TTC549 (cell line): ENCODE measurements around the gene MRPS35.

Experiments used
- FAIRE-seq: peaks from 2 replicates; lab custom pipeline; 2012; peaks lifted over from hg19 to GRCh38; lab: Jason Lieb, UNC

The MRPS35 gene

DNA sequence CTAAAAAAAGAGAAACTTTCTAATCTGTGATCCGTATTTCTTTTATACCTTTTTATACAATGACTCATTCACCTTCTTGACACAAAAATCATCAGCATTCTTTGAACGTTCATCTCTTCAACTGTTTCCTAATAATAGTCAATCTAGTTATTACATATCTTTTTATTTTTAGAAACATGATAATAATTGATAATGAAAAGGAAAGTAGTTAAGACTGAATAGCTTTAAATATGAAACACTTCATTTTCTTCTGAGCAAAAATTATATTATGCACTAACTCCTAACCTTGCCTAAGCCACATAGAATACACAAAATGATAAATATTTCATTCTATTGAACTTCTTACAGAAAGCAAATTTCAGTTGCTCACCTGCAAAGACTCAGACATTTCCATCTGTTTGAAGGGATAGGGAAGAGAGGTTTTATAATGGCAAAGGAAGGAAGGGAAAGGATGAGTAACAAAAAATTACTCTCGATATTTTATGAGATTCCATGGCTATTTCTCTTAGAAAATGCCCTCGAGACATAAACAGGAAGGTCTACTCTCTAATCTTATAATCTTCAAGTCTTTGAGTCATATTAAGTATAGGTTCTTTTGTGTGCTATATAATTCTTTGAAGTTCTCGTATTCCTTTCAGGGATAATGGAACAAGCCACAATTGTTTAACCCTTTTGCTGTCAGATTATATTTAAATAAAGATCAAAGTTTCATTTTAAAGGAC, 61.9 kb downstream of the MRPS35 start:
- no peak for FAIRE-seq

DNA sequence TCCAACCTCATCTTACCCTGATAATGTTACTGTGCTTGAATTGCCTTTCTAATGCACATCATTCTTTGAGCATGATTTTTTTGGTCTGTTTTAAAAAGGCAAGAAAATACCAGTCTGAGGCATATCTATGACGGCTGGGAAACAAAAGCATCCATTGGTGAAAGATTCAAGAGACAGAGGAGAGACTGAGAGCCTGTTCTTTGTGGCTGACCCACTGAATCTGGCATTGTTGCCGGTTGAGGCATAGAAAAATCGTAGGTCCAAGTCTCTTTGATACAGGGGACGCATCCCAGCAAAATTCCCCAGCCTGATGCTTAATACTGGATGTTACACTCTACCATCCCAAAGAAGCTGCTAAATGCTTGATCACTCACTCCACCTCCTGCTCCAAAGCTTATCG, 66.5 kb downstream of the MRPS35 start:
- FAIRE-seq, result no peak

DNA sequence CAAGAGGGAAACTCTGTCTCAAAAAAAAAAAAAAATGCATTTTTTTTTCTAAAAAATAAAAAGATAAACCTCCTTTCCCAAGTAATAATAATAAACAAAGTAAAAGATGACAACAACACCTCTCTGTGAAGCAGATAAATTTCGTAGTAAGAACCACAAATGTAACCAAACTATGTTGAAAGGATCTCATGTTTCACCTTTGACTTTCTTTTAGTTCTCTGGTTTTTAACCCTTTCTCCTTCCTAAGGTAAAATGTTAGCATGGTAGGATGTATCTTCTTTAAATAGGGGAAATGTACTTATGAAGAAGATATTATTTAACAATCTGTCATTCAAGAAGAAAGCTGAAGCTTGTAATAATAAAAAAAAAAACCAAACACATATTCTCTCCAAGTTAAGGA, 67.6 kb downstream of the MRPS35 start:
- no peak for FAIRE-seq

DNA sequence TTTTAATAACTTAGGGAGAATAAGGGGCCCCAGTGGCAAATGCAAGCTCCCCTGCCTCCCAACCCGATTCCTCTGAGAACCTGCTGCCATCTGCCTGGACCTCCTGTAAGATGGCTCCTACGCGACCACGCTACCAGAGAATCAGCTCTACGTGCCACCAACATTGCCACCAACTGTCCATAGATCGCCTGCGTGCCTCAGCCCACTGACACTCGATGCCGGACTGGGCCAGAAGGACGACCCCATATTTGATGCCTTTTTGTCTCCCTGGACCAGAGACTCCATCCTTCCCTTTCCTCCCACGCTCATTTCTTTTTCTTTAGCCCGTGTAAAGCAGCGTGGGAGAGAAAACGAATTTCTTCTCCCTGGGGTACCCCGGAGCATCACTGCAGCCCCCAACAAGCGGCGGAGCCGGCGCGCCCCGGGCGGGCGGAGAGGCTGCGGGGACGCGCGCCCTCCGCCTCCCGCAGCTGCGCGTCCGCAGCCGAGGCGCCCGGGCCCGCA, 68.8 kb downstream of the MRPS35 start:
- no peak for FAIRE-seq

DNA sequence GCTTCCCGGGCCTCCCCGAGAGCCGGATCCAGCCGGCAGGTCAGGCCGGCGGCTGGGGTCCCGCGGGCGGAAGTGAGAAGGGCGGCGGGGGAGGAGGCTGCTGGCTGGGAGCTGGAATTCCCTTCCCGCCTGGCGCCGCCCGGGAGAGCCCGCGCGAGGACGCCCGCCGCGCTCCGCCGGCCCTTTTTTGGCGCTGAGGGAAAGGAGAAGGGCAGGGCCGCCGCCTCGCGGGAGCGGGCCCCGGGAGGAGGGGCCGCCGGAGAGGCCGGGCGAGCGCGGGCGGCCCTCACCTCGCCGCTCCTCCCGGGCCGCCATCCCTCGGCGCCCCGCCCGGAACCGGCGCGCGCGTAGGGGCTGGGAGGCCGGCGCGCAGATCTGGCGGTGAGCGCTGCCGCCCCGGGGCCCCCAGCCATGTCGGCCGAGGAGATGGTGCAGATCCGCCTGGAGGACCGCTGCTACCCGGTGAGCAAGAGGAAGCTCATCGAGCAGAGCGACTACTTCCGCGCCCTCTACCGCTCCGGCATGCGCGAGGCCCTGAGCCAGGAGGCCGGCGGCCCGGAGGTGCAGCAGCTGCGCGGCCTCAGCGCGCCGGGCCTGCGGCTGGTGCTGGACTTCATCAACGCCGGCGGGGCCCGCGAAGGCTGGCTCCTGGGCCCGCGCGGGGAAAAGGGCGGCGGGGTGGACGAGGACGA, 69.4 kb downstream of the MRPS35 start, which contains the start of the genes KLHL42 and MANSC4:
KLHL42 (plus strand) TSS at position 314 of the 692 bp plus-strand sequence; CDS start at position 412, 98 bp downstream.
MANSC4 (minus strand) TSS at position 317 of the 692 bp plus-strand sequence. CDS start 8,960 bp downstream, outside the sequence.
- FAIRE-seq, result no peak

DNA sequence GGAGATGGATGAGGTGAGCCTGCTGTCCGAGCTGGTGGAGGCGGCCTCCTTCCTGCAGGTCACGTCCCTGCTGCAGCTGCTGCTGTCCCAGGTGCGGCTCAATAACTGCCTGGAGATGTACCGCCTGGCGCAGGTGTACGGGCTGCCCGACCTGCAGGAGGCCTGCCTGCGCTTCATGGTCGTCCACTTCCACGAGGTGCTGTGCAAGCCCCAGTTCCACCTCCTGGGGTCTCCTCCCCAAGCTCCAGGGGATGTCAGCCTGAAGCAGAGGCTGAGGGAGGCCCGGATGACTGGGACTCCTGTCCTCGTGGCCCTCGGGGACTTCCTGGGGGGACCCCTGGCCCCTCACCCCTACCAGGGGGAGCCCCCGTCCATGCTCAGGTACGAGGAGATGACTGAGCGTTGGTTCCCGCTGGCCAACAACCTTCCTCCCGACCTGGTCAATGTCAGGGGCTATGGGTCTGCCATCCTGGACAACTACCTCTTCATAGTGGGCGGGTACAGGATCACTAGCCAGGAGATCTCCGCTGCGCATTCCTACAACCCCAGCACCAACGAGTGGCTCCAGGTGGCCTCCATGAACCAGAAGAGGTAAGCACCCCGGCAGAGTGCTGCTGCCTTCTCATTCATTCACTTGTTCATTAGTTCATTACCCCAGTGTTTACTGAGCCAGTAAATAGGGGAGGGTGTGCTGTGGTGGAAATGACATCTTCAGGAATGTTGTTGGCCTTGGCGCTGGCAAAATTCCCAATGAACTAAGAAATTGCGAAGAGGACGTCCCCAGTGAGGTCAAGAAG, 70.2 kb downstream of the MRPS35 start:
- no peak for FAIRE-seq

DNA sequence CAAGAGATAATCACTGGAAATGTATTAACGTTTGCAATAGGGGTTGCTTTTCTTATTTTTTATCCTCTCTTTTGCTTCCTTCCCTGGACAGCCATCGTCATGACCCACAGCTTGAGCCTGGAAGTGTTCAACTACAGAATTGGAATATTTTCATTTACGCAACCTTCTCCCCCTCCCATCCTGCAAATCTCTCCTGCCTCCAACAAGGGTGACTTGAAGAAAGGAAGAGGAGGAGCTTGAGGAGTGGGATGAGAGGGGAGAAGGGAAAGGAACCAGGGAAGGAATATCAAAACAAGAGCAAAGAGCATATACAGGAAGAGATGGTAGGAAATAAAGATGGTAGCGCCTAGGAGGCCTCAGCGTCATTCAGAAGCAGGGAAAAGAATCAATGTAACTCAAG, 71.0 kb downstream of the MRPS35 start:
- FAIRE-seq, result no peak

DNA sequence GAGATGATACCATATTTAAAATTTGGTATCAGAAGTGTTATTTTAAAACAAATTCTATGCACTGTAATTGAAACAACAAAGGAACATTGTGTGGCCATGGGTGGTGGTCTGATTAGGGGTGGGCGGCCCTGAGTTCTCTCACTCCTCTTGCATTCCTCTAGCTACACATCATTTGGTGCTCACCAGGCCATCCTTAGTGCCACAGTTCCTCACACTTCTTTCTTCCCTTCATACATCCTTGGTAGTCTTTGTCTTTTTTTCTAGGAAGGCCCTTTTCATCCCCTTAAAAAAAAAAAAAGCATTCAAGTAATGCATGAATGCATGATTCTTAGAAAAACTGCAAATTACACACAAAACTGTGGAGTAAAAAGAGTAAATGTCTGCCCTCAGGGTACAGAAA, 71.8 kb downstream of the MRPS35 start:
- no peak for FAIRE-seq

DNA sequence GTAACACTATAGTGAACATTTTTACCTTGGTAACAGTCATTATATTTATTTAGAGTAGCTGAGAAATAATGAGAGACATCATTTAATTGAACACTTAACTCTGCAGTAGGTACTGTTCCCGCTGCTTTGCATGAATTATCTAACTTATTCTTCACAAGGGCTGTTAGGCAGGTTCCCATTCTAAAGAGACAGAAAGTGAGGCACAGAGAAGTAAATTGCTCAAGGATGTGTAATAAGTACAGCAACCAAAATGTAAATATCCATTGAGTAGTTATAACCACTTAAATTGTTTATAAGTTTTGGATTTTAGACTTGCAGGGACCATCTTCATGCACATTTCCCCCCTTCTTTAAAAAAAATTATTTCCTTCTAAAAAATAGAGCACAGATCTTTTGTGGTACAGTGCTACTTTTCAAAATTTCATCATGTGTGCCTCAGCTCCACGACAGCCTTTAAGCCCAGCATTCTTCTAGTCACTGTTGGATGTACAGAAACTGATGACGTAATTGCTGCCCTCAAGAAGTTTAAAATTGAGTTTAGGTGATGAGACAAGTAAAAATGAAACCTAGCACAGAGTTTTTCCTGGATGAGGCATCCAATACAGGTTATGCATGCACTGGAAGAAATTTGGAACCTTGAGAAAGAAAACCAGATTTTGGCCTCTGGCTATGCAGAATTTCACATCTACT, 75.4 kb downstream of the MRPS35 start:
- no peak for FAIRE-seq

DNA sequence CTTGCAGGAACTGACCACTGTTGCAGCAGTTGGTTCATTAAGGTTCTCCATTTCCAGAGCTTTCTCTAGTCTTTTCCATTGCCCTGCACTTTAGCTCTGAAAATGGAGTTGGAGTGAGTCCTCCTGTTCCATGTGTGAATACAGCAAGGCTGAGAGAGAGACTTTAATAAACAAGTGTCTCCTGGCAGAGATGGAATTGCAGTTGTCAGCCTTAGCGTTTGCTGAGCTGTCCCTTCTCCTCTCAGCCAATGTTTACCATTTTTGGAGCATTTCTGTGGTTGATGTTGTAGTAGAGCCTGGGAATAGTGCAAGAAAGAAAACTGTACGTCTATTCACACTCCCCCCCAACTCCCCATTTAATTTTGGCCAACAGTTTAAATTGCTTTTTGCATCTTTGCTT, 76.9 kb downstream of the MRPS35 start:
- no peak for FAIRE-seq

DNA sequence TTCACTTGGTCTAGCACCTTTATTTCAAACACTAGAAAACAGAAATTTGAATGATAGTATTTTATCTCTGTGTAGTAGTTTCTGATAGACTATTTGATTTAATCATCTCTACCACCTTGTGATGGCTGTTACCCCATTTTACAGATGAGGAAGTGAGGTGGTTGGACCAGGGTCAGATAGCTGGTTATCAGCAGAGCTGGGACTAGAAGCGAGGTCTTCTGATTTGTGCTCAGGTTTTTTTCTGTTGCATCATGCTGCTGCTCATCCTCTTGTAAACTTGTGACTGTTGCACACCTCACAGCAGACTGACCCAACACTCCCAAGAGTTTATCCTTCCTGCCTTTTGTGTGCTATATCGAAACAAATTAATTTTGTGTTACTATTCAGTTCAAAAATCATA, 79.5 kb downstream of the MRPS35 start:
- FAIRE-seq, result no peak

DNA sequence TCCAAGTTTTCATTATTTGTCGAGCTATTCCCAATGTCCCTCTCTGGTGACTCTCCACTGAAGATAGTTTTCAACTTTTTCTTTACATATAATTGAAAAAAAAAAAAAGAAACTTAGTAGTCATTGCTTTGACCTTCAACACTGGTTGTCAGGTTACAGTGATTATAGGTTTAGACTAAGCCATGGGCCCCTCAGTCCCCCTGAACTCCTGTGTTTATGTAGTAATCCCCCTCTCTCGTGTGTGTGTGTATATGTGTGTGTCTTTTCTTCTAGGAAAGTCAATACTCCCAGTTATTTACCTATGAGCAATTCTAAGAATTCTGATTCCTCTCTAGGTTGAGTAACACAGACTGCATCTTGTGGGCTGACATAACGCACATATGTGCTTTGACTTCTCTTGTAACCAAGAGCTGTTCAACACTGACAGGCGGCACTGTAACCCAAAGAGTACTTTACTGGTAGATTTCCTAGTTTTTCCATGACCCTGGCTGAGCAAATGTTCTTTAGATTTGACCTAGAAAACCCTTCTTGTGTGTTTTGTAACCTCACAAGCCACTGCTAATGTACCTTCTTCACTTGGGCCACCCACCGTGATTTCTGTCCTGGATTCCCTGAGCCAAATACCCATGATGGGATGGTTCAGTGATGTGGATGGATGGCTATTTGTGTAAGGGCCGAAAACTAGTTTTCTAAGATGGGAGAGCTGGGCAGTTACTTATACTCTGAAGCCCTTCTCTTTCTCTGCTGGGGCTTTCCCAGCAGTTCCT, 84.4 kb downstream of the MRPS35 start:
- no peak for FAIRE-seq

DNA sequence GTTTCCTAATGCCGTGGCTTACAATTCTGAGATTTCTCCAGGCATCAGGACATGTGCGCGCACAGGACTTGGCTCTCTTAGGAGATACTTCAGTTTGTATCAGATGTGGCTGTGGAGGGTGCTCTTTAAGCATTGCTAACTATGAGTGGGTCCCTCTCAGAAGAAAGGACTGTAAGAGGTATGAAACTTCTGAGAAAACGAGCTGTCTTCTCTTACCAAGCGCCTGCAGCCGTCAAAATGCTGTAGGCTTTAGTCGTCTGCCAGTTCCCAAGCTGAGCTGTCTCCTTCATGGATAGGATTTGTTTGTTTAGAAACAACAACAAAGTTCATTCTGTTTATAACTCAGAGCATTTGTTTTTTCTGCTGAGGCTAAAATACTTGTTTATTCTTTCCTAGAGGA, 85.5 kb downstream of the MRPS35 start:
- FAIRE-seq, result no peak

DNA sequence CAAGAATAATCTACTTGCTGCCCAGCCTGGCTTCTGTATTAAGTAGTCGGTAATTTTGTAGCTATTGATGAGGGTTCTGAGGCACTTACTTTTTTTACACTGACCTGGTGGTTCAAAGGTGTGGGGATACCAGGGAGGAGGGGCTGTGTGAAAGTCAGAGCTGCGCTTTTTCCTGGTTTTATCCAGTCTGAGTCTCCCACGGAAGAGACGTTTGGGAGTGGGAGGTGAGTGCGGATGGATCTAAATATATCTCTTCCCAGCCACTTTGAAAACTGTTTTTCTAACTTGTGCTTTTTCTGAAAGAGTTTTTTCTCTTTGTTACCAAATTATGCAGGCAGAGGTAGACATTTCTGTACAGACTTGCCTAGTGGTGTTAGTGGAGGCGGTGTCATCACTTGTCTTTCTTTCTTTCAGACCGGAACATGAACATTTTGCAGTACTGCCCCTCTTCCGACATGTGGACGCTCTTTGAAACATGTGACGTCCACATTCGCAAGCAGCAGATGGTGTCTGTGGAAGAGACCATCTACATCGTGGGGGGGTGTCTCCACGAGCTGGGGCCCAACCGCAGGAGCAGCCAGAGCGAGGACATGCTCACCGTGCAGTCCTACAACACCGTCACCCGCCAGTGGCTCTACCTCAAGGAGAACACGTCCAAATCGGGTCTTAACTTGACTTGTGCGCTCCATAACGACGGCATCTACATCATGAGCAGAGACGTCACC, 86.8 kb downstream of the MRPS35 start:
- FAIRE-seq, result no peak

DNA sequence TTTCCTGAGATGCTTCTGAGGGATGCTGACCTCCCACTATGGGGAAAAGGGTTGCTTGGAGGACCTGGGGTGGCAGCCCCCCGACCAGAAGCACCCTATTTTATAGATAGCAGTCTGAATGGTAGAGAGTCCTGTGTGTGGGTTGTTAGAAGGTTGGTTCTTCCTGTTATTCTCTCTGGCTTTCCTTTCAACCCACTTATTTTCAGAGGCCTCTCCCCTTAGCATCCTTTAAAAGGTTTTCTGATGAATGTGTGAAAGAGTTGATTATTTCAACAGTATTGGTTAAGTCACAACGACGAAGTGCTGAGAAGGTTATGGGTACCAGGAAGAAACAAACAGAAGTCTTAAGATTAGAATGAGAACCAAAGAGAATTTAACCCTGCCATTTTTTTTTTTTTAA, 90.2 kb downstream of the MRPS35 start:
- FAIRE-seq, result no peak

DNA sequence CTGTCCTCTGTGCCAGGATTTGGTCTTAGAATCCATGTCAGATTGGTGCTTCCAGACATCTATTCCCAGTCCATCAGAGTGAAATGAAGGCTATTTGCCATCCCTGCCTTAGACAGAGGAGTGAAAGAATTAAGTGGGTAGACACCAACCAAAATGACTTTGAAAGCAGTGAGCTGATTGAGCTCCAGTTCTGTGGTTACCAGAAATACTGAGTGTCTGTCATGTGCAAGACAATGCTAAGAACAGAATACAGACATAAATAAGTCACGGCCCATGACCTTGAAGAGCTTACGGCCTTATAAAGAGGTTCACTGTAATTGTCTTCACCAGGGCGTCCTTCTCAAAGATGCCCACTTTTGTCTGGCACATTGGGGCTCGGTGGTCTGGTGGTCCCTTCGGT, 91.0 kb downstream of the MRPS35 start:
- FAIRE-seq, result no peak

DNA sequence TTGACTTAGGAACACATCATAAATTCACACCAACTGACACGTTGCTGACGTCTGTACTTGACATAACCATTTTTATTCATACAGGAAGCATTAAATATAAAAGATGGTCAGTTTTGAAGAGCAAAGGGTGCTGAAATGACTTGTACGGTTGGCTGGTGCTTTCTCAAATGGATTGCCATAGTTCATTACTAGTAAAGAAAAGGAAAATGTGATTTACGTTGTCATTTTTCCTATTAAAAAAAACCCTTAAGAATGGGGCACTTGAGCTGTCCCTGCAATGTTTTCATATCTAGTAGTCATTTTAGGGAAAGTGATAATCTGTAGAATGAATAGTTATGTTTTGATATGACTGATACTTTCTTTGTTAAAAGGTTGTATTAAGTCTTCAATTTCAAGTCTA, 91.9 kb downstream of the MRPS35 start:
- FAIRE-seq, result no peak

DNA sequence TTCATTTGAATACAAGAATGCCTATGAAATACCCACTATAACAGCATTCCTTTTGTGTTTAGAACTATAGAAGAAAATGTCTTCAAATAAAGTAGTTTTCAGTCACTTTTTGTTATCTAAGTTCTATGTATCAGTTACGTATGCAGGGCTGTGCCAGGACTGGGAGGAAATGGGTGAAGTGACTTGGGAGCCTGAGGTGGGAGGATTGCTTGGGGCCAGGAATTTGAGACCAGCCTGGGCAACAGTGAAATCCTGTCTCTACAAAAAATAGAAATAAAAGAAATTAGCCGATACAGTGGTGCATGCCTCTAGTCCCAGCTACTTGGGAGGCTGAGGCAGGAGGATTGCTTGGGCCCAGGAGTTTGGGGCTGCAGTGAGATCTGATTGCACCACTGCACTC, 92.3 kb downstream of the MRPS35 start:
- no peak for FAIRE-seq

DNA sequence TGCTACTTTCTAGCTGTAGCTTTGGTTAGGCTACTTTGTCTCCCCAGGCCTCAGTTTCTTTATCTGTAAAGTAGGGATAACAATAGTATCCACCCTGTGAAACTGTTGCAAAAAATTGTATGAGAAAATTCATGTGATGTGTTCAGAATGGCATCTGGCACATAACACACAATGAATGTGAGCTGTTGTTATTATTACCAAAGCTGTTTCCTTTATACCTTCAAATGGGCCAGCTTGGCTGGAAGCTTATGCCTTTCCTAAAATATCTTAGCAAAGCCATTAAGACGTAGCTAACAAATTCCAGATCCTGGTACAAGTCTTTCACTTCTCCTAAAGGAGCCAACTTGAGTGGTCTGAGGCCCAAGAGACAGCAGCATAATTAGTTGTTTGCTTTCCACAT, 94.6 kb downstream of the MRPS35 start:
- no peak for FAIRE-seq
